NCI-H2171 treated with DMSO at 0.1 percent for 48 hours (cell line): Measurements from ENCODE around the gene GNAO1.

ENCODE experiments used
- DNase-seq: peaks from one replicate; lab custom pipeline; 2025; lab: John Stamatoyannopoulos, UW

Gene GNAO1

GRCh38 chr16:56198006-56198754 is 6.9 kb downstream of the GNAO1 start:
- peak; percentile 72 for DNase-seq

DNA sequence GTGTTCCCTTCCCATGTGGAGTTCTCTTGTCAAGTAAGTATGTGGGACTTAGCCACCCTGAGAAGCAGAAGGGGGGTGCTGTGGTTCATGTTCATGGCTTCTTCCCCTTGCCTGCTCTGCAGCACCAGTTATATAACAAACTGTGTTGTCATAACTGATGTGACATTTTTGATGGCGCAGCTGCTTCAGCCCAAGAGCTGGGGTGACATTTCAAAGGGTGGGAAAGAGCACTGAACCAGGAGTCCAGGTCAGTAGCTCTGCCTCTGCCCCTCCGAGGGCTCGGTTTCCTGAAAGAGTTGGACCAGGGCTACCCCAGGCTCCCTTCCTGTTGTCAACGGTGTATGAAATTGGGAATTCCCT is 7.4 kb downstream of the GNAO1 start:
- no peak for DNase-seq

- DNase-seq = no peak
These were observed 7.9 kb downstream of the GNAO1 start for GRCh38 chr16:56199164-56199563.

GRCh38 chr16:56201030-56201429 is 9.7 kb downstream of the GNAO1 start:
- no peak for DNase-seq

DNA sequence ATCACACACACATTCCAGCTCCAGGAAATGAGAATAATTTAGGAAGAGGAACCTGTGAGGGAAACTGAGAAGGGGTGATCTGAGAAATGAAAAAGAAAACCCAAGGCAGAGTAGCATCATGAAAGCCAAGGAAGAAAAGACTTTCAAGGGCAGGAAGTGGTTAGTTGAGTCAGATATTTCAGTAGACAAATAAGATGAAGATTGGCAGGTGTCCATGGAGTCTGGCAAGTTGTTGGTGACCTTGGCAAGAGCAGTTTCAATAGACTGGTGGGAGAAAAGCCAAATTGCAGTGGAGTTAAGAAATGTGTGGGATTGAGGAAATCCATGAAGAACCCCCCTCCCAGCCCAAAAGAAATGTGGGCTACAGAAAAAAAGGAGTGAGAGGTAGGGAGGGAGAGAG is 10.7 kb downstream of the GNAO1 start:
- DNase-seq = no peak

GRCh38 chr16:56203052-56203451 is 11.8 kb downstream of the GNAO1 start:
- no peak for DNase-seq

DNA sequence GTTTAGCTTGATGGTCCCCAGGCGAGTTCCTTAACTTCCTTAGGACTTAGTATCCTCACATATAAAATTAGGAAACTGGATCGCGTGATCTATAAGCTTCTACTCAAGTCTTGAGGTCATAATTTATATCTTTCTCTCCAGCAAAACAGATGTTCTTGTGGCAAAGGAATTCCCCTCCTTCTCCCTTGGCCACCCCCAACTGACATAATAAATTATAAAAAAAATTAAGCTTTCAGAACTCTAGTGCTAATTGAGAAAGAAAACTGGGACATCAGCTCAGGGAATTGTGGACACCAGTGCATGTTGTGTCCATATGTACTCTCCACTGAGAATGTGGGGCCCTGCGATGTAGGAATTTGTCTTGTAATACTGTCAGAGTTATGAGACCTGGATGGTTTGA is 13.5 kb downstream of the GNAO1 start:
- DNase-seq = no peak

GRCh38 chr16:56206951-56207350 is 15.7 kb downstream of the GNAO1 start:
- peak; percentile 27 for DNase-seq

DNA sequence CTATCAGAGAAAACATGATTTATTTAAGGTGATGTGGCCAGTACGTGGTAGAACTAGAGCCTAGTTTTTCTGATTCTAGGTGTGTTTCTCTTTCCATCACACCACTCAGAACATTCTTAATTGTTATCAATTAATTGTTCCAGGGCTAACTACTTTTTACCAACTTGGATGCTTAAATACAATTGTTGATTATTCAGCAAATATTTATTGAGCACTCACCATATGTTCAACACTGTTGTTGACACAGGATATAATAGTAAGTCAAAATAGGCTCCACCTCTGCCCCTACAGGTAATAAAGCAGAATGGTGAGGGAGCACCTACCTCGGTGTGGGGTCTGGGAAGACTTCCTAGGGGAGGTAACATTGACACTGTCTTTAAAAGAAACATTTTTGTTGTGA is 16.1 kb downstream of the GNAO1 start:
- DNase-seq = peak; percentile 27

GRCh38 chr16:56211435-56211981 is 20.2 kb downstream of the GNAO1 start:
- DNase-seq = no peak

DNA sequence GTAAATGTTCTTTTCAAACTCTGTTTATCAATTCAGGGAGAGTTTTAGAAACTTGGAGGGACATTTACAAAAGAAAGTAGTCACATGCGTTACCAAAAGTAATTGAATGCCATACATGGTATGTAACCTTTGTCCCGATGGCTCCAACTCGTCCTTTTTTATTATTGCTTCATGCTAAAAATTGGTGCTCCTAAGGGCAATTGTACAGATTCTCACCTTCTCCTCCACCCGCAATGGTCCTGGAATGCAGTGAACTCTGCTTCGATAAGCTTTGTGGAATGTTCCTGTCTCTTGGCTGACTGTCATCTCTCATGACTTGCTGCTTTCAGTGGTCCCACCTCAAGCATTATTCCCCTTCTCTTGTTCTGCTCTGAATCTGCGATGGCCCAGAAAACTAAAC is 20.9 kb downstream of the GNAO1 start:
- no peak for DNase-seq

- no peak for DNase-seq
These were observed 30.7 kb downstream of the GNAO1 start for GRCh38 chr16:56221995-56222394.

- no peak for DNase-seq
These were observed 31.2 kb downstream of the GNAO1 start for GRCh38 chr16:56222474-56222997.

GRCh38 chr16:56225017-56225742 is 33.9 kb downstream of the GNAO1 start:
- DNase-seq = peak; percentile 26

DNA sequence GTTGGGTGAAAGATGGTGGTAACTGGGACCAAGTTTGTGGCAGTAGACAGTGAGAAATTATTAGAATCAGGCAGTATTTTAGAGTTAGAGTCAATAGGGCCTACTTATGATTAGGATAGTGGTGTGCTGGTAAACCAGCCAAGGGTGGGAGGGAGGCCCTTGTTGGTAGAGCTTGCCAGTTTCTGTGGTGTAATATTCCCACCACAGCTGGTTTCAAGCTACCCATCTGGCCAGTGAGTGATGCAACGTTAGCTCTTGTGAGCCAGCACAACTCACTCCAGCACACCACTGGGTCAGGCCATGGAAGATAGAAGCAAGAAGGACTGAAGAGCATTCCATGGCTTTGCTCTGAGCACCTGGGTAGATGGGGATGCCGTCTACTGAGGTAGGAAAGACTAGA is 34.9 kb downstream of the GNAO1 start:
- peak; percentile 71 for DNase-seq

GRCh38 chr16:56226845-56227525 is 35.7 kb downstream of the GNAO1 start:
- peak; percentile 84 for DNase-seq

DNA sequence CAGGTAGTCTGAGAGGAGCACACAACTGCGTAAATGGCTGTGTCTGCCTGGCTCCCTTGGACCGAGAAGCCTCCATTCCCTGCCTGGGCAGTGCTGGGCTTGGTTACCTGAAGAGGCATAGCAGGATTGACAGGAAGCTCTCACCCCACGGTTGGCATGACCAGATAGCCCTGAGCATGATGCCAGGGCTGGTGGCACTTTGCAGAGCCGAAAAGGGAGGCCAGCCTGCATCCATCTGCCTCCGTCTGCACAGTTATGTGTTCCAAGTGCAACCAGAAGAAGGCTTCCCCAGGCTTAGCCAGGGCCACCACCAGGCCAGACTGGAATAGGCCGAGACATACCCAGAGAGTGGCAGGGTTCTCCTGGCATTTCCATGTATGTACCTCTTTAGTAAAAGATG is 36.6 kb downstream of the GNAO1 start:
- no peak for DNase-seq

DNA sequence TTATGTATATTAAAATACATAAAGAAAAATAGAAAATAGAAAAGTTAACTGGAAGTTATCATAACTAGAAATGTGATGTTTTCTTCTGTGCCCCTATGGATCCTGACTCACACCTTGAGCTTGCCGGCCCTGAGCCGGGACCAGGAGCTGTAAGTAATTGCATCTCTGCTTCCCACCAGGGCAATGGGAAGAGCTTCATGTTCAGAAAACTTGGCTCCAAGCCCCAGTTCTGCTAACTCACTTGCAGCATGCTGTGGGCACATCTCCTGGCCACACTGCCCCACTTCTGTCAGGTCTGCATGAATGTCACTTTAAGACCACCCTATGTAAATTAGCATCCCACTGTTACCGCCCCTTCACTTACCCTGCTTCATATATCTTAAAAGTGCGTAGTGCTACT is 37.2 kb downstream of the GNAO1 start:
- DNase-seq = no peak

- no peak for DNase-seq
These were observed 42.7 kb downstream of the GNAO1 start for GRCh38 chr16:56233795-56234566.

GRCh38 chr16:56234737-56235136 is 43.4 kb downstream of the GNAO1 start:
- no peak for DNase-seq

- no peak for DNase-seq
These were observed 46.2 kb downstream of the GNAO1 start for GRCh38 chr16:56237451-56237930.

DNA sequence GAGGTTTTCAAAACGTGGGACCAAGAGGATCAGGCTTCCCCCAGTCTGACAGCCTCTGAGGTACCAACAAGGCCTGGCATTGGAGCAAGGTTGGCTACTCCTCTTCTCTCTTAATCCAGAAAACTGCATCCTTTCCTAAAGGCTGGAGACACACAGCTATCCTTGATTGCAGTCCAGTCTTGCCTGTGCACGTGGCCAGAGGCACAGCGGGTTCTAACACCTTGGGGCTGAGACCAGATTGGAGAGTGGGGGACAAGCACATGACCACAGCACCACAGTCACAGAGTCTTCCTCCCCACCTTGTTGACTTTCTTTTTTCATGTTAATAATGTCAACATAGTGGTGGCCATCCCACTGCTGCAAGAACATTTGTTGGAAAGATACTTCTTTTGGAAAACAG is 46.9 kb downstream of the GNAO1 start:
- no peak for DNase-seq
